Measurements from ENCODE around the gene ERBB4.
"Not testable (repeated sequence)": the region's sequence is repeated elsewhere in the genome, so short reads cannot be mapped to it uniquely, and the experiment has no call there.

ERBB4 gene

DNA sequence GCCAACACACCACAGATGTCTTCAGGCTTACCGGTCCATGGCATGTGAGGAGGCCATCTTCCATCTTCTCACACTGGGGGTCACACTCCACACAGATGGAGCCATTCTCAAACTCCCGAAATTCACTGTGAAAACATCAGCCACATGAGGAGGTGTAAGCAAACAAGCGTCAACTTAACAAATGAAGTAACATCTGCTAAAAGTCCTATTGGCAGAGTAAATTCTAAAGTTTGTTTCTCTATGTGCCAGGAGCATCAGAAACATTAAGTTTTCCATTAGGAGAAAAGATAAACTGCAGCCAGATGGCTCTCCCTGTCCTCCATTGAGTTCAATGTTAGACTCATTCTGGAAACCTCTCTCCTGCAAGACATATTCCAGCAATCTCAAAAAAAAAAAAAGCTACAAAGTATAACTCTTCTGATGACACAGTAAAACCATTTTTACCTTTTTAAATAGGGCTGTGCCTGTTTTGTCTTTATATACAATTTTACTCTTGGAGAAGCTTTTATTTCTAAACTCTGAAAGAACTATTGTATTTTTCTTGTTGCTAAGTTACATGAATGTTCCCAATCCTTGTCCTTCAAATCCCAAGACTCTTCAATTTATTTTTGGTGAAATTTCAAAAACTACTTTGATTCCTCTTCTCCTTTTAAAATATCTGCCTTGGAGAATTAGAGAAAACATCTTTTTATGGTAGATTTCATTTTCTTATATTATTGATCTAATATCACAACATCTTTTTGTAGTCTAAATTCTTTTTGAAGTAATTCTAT is 865.3 kb downstream of the ERBB4 start:
- DNase-seq, result no peak

DNA sequence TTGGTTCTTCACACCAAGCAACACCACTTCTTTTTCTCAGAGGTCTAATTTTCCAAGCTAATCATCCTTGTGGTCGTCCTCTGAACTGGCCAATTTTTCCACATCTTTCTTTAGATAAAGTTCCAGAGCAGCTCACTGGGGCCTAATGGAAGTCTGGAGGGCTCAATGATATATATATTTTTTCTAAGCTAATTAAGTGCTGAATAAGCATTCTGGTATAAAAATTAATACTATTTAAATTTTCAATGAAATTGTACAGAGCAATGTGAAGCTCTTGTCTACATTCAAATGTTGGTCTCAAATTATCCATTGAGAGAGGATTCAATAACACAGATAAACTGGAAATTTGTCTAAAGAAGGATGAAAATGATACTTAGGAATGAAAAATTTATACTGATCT is 866.6 kb downstream of the ERBB4 start:
- no peak for DNase-seq

DNA sequence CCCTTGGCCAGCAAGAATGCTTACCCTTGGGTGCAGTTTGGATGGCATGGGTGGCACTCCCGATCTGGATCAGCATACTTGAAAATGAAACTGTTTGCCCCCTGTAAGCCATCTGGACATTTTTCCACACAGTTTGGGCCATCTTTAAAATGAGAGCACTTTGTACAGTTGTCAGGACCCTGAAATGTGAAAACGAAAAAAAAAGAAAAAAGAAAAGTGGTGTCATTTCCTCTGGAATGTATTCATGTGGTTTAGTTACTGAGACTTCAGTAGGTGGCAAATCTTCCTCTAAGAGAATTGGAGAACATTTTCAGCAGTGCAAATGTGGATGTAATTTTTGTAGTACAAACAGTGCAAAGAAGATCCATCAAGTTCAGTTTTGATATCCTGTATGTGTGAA is 873.3 kb downstream of the ERBB4 start:
- no peak for DNase-seq

DNA sequence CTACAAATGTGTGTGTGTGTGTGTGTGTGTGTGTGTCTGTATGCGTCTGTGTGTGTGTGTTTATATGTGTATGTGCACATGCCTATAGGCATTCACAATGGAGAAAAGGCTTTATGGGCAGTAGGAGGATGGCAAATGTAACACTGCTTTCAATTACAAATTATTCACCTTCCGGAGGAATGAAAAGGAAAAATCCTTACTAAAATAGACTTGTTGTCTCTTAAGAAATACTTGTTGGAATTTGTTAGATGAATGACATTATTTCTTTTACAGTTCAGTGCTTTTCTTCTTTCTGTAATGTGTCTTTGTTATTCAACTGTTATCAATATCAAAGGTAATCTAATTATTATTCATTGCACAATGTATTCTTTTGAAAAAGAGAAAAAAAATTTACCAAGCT is 874.3 kb downstream of the ERBB4 start:
- DNase-seq, result no peak

DNA sequence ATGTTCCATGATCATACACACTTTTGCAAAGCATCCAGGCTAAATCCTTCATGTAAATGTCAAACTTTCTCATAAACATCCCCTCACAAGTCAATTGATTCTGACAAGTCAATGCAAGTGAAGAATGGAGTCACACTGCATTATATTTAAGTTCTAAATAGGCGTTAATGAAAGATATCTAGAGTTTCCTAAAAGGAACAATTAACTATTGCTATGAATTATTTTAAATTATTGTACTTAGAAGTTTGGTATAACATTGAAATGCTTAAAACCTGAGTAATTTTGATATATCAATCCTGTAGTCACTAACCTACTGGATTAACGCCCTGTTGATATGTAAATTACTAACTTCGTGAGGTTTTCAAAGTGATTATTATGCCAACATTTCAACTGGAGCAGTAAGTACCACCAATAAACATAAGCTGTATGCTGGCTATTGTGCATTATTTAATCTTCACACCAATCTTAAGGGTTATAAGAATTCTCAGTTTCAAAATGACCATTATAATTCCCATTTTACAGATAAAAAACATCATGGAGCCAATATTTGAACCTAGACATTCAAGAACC is 884.3 kb downstream of the ERBB4 start:
- DNase-seq, result no peak

DNA sequence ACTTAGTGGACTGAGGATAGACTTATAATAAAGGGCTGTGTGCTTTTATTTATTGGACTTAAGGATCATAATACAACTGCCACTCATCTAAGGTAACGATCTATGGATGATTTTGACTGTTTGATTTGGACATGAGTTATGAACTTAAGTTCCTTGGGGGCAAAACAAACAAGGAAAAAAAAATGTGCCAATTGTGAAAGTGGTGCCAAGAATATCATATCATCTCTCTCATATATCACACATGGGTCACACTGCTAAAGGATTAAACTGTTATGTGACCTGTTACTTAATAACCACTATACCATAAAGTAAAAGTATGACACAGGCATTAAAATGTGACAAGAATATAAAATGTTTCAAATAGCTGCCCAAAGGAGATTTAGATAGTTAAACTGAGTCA is 886.3 kb downstream of the ERBB4 start:
- DNase-seq, result no peak

DNA sequence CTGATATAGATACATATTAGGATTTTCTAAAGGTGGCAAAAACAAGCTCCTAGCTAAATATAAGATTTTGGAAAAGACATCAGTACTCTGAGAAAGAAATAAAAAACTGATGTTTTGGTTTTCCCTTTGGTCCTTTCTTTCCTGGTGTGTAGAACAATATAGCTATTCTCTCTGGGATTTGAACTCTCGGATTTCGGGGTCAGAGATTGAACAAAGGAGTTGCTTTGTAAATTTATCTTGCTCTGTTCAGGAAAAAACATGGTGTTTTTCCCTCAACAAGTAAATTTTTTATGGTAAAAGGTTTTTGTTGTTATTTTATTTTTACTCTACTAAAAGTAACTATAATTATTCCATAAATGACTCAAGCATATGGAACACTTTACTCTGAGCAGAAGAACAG is 889.3 kb downstream of the ERBB4 start:
- DNase-seq, result no peak

DNA sequence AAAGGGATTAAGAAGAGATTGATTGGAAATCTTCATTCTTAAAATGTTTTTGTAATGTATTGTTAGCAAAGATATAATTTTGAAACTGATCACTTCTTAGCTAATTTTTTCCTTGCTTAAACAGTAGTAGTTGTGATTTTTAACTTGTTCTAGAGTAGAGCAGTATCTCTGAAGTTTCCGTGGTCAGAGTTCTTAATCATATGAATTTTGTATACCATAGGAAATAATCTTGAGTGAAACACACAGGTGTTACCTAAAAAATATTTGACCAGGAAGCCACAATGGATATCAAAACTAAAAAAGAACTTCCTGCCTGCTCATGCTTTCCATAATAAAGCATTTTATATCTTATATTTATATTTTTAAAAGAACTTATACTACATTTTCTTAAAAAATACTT is 907.1 kb downstream of the ERBB4 start:
- no peak for DNase-seq

DNA sequence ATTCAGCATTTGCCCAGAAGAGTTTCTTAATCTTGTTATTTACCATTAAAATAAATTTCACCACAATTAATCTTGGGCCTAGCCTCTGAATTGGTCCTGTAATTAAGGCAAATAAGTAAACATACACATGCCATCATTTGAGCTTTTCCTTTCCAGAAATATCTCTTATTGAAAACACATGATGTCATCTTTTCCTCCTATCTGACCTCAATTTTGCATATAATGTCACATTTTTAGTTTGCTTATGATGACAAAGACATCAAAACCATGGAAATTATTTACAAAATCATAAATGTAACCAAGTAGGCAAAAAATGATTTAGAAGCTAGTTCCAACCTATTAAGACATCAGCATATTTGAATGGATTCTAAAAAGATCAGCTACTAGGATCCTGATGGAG is 915.5 kb downstream of the ERBB4 start:
- no peak for DNase-seq

DNA sequence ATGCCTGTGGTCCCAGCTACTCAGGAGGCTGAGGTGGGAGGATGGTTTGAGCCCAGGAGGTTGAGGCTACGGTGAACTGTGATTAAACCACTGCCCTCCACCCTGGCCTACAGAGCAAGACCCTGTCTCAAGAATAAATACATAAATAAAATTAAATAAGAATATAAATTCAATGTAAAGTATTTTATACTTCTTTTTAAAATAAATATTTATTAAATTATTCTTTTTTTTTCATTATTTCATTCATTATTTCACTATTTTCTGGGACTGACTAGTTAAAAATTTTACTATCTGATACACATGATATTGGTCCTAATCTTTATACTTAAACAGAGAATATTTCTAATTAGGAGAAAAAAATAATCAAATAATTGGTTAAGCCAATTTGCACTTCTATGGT is 917.6 kb downstream of the ERBB4 start:
- DNase-seq, result no peak

DNA sequence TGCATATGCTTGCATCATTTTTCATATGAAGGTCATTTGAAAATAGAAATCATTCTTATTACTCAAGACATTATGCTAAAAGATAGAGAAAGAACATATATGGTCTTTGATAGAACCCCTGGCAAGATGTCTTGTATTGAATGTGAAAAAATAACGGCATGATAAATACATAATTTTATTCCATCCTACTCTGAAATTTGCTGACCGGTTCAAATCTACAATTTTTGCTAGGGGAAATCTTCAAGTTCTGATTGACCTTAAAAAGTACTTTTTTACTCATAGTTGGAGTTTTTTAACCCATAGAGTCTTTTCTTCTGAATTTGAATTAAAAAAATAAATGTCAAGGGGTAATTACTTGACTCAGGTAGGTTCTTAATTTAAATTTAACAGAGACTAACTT is 920.8 kb downstream of the ERBB4 start:
- DNase-seq, result no peak

DNA sequence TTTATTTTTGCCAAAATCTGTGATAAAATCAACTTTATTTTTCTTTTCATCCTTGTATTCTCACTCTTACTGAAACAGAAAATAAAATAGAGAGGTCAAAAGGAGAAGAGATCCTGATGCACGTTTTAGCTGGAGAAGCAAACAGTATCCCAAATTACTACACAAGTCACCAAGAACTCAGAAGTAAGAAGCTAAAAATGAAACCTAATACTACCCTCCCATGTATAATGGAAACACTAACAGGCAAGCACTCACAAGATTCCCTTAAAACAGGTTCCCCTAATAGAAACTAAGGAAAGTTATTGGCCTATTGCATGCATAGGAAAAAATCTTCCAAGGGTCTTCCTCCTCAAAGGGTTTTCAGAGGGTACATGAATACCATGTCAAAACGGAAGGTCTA is 927.0 kb downstream of the ERBB4 start:
- no peak for DNase-seq

DNA sequence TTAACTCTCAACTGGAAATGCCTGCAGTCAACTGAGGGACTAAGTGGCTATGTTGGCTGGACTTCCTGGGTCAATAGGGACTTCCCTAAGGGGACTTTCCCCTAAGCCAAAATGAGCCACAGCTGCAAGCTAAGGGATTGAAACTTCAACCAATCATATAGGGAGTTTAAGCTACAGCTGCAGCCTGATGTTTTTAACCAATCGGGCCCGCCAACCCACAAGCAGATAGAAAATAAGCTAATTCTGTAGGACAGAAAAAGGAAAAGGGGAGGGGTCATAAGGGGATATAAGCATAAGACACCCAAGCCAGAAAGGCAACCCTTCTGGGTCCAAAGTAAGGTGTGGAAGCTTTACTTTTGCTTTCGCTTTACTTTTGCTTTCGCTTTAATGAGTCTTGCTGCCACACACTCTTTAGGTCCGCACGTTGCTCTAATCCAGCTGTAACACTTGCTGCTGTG is 927.5 kb downstream of the ERBB4 start:
- no peak for DNase-seq

DNA sequence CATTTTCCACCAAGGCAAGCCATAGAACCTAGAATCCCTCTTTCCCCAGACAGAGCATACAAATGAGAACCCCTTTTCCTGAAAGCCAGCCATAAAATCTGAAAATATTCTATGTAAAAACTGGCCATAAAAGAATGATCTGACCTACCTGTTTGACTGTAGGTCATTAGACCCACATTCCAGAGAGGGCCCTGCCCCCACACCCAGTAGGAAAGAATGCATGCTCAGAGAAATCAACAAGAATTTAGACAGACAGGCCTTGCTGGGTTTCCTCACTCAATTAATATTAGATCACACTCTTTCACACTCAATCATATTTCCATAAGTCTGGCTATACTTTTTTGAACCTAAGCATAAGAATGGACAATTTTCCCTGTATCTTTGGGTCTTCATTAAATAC is 929.5 kb downstream of the ERBB4 start:
- no peak for DNase-seq

DNA sequence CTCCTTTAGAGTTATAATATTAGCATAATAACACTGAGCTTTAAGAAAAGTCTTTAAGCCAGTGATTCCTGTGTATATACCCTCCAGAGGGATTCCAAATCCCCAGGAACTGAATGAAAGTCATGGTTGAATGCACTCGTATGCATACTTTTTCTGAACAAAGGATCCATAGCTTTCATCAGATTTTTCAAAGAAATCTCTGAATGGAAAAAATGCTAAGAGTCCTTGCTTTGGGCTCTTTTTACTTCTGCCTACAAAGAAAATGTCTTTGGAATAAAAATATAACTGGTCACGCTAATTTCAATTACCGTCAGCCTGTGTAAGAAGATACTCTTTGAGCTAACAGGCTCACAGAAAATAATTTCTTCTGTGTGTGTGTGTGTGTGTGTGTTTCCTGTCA is 939.5 kb downstream of the ERBB4 start:
- DNase-seq, result no peak

DNA sequence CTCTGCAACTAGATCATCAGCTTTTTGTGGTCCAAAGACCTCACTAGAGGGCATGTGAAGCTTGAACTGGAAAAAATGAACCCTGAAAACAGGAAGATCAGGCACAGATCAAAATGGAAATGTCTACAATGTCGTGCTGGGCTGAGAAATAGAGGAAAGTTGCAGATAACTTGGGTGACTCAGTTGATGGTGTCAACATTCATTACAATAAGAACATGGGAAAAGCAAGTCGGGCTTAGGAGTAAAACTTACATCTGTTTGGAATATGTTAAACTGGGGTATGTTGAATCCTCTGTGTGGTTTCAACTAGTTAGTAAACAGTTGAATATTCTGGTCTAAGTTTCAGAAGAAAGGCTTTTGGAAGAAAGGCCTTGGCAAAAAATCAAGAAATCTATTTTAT is 940.4 kb downstream of the ERBB4 start:
- no peak for DNase-seq

DNA sequence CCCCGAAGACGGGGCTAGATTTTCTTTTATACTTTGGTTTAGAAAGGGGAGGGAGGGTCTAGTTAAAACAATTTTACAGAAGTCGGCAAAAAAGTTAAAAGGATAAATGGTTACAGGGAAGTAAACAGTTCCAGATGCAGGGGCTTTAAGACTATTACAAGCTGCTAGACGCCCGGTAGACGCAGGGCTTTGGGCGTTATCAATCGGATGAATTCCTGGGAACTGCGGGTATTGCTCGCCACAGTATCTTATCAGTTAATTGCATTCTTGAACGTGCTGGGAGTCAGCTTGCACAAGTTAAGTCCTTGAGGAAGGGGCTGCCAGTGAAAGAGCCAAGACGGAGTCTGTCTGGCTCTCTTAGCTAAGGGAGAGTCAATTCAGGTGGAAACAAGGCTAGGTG is 946.6 kb downstream of the ERBB4 start:
- DNase-seq, result not testable (repeated sequence)

DNA sequence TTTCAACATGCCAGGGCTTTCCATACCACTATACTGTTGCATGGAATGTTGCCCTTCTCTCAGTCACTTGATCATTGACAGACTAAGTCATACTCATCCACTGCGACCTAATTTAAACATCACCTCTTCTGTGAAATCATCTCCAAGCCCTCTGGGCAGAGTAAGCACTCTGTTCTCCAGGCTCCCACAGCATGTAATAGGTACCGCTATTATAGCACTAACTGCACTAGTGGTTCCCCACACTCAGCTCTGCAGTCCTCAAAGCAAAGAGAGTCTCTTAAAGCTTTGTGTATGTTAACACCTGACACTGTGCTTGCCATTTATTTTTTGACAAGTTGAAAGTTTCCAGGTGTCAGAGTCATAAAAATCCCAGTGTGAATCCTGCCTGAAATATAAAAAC is 947.2 kb downstream of the ERBB4 start:
- no peak for DNase-seq

DNA sequence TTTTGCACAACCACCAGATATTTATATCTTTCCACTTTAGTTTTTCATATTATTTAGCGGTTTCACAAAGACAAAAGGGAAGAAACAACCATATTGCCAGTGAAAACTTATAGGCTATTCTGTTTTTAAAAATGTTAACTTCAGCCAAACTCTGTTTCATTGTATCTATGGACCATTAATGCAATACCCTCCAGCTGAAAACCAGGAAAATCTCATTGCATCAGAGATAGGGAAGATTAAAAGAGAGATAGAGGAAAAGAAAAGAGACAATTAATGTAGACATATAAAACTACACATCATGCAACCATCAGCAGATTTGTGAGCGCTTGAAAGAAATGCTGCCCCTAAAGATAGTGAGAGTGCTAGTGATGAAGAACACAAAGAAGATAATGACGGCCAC is 970.2 kb downstream of the ERBB4 start:
- no peak for DNase-seq

DNA sequence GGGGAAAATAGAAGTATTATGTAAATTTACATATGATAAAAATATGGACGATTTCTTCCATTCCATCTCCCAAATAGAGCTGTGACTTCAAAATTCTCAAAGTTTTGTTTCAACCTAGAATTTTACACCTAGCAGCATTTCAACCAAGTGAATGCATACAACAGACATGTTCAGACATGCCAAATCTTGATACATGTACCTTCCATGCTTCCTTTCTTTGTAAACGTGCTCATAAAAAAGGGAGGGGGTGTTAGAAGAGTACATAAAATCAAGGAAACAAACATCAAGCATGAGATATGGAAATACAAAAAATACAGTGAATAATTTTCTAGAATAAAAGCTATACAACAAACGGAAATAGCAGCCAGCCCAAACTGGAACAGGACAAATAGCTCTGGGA is 974.2 kb downstream of the ERBB4 start:
- DNase-seq, result no peak

DNA sequence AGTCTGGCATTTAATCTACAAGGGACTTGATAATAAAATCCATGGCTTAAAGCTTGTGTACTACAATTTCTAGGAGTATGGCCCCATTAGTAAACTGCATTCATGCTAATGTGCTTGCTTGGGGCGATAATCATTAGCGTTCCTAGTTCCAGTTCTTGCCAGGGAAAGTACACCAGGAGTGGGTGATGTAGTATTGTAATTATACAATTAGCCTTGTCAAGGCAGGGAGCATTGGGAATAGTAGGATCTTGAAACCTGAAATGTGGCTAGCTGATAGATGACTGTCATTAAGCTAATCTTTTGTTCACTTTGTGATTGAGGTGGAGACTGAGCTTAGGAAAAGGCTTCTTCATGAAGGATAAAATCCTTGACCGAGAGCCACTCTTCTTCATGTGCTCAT is 993.0 kb downstream of the ERBB4 start:
- no peak for DNase-seq

DNA sequence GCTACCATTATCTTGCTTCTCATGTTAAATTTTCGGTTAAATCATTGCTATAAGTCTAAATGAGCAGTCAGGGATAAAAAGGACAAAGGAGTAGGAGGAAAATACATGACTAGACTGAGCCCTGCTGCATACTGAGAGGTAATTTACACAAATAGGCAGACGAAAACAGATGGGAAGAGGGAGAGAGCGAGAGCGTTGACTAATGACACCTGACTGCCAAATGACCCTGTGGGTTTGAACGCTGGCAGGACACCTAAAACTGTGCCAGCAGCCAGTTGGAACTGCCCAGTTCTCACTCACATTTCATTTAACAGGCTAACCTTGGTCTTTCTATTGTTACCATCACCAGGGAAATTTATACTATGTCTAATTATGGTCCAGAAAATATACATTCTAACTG is 1004.0 kb downstream of the ERBB4 start:
- DNase-seq, result no peak

DNA sequence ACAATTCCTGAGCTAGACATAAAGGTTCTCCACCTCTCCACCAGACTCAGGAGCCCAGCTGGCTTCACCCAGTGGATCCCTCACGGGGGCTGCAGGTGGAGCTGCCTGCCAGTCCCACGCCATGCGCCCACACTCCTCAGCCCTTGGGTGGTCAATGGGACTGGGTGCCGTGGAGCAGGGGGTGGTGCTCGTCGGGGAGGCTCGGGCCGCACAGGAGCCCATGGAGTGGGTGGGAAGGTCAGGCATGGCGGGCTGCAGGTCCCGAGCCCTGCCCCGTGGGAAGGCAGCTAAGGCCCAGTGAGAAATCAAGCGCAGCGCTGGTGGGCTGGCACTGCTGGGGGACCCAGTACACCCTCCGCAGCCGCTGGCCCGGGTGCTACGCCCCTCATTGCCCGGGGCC is 1014.4 kb downstream of the ERBB4 start:
- not testable (repeated sequence) for DNase-seq

DNA sequence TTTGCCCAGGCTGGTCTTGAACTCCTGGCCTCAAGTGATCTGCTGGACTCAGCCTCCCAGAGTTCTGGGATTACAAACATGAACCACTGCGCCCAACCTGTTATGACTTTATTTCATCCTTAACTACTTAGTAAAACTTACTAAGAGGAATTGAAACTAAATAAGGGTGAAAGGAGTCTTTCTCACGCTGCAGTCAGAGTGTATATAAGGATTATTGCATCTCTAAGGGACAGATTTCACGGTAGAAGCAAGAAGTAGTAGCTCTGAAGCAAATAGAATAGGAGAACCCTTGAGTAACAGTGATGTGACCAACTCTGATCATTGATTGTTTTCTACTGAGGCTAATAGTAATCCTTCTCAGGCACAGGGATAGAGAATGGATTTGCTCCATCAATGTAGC is 1022.1 kb downstream of the ERBB4 start:
- DNase-seq, result no peak

DNA sequence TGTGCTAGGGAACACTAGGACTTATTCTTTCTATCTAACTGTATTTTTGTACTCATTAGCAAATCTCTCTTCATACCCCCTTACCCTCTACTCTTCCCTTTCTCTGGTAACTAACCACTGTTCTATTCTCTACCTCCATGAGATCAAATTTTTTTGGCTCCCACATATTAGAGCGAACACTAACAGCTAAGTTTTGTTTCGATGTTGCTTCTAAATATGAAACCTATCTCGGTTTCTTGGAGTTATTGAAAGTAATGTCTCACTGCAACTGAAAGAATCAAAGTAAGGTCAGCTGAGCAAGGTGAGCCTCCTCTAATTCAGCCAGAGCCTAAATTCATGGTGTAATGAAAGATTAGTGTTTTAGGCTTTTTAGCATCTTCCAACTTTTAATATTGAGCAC is 1024.6 kb downstream of the ERBB4 start:
- DNase-seq, result no peak

Data from inflammatory macrophage (primary cell).